Posterior vena cava (tissue), 2 donors: Measurements from ENCODE around the gene WSB2. TPM values are rescaled to one million over a fixed set of nuclear protein-coding genes. Genes with fewer than 3 reads are reported as not detected.
A peak's percentile ranks its signal among the peaks of the same experiment; 100 is the strongest.

Source experiments
- DNase-seq: peaks from one replicate; pipeline ENCODE4 v3.0.0-alpha.2; 2020; ENCODE audit warnings: low spot score
- intact Hi-C, 2 donors: fragments of 100-400 bp; cut with DNase I; formaldehyde crosslinking; loops; one replicate each; pipeline versions ENCODE4 v1.14.1 to v1.14.2; 2022 to 2023
- total RNA-seq, 2 donors: library from RNA; stranded (reverse); fragmentation: NEBNext Ultra II Directional; extraction: Animal tissue kit (Norgen Biotek cat#: 25700); gene quantifications; one replicate each; pipeline ENCODE4 v1.2.1, GENCODE V29; 2021
- donor health status: DM: yes; HTN: yes; CAD: no.
- donor health status: DM: yes; HTN: yes; CAD: no.

Gene WSB2
- total RNA-seq, 2 donors from 2014 or later = 73.1 to 107 TPM

GRCh38 chr12:118064608-118065007, 3.6 kb upstream of the WSB2 start:
- intact Hi-C loops = no loop called here

GRCh38 chr12:118063576-118064391, 2.8 kb upstream of the WSB2 start:
- no peak for DNase-seq
- intact Hi-C loops = no loop called here

More at GRCh38 chr12:118064608-118065007, 3.6 kb upstream of the WSB2 start:
- DNase-seq = no peak

- intact Hi-C loops = no loop called here
- DNase-seq = no peak
Observed at GRCh38 chr12:118061873-118062843, 1.2 kb upstream of the WSB2 start.

GRCh38 chr12:118060301-118061010, 523 bp downstream of the WSB2 start:
- intact Hi-C loops = no loop called here

GRCh38 chr12:118059341-118060191, 1.4 kb downstream of the WSB2 start:
- DNase-seq = no peak
- intact Hi-C loops = no loop called here

More at GRCh38 chr12:118060301-118061010, 523 bp downstream of the WSB2 start:
- peak; percentile 83 for DNase-seq

- DNase-seq = no peak
- intact Hi-C loops = no loop called here
Observed at GRCh38 chr12:118058881-118059280, 2.1 kb downstream of the WSB2 start.

GRCh38 chr12:118058227-118058626, 2.8 kb downstream of the WSB2 start:
- intact Hi-C loops = no loop called here

GRCh38 chr12:118055865-118056773, 4.9 kb downstream of the WSB2 start:
- intact Hi-C loops = no loop called here
- DNase-seq = no peak

More at GRCh38 chr12:118058227-118058626, 2.8 kb downstream of the WSB2 start:
- DNase-seq = no peak

- intact Hi-C loops = no loop called here
- DNase-seq = no peak
Observed at GRCh38 chr12:118055144-118055557, 5.8 kb downstream of the WSB2 start.

- intact Hi-C loops = no loop called here
- no peak for DNase-seq
Observed at GRCh38 chr12:118053071-118053985, 7.7 kb downstream of the WSB2 start.

GRCh38 chr12:118052324-118053070, 8.5 kb downstream of the WSB2 start:
- DNase-seq = peak; percentile 89
- intact Hi-C loops = no loop called here

- no peak for DNase-seq
- intact Hi-C loops = no loop called here
Observed at GRCh38 chr12:118050972-118051910, 9.7 kb downstream of the WSB2 start.

- no peak for DNase-seq
- intact Hi-C loops = no loop called here
Observed at GRCh38 chr12:118046430-118046829, 14.5 kb downstream of the WSB2 start.

- no peak for DNase-seq
- intact Hi-C loops = no loop called here
Observed at GRCh38 chr12:118044577-118044976, 16.4 kb downstream of the WSB2 start.

- intact Hi-C loops = no loop called here
- DNase-seq = no peak
Observed at GRCh38 chr12:118044075-118044474, 16.9 kb downstream of the WSB2 start.
